ENCODE measurements around the gene PRDX5. TPM values are rescaled to one million over a fixed set of nuclear protein-coding genes. Genes with fewer than 3 reads are reported as not detected.
"Not testable (repeated sequence)": the region's sequence is repeated elsewhere in the genome, so short reads cannot be mapped to it uniquely, and the experiment has no call there.

PRDX5 gene
- total RNA-seq, 2 experiments from 2014 or later = 122 to 132 TPM

GRCh38 chr11:64323373-64323772, 5.5 kb downstream of the PRDX5 start:
- DNase-seq = no peak
- no peaks in the 10 kb centered on the region for H3K9me3 Mint-ChIP-seq
- no peak overlapping the region for H3K4me3 Mint-ChIP-seq
- intact Hi-C loops (cut with micrococcal nuclease) = no loop called here
- no peaks in the 10 kb centered on the region for H3K27me3 Mint-ChIP-seq (ENCODE audit: low read depth)
- H3K4me1 Mint-ChIP-seq (ENCODE audit: low read depth) = peaks cover 17% of the 10 kb centered on the region
- CTCF ChIA-PET = interaction anchor here (0.8 kb wide), 1 partner anchor 10 kb away, joined by 3 read pairs; no protein-coding TSS in a partner anchor
- H3K27ac Mint-ChIP-seq = no peak overlapping the region
- H3K36me3 Mint-ChIP-seq (ENCODE audit: low read depth) = peaks cover 7% of the 10 kb centered on the region

- H3K4me3 Mint-ChIP-seq; intact Hi-C loops (cut with micrococcal nuclease); H3K27me3 Mint-ChIP-seq (ENCODE audit: low read depth); H3K36me3 Mint-ChIP-seq (ENCODE audit: low read depth); H3K27ac Mint-ChIP-seq; H3K9me3 Mint-ChIP-seq; DNase-seq: not testable (repeated sequence)
- CTCF ChIA-PET = interaction anchor here (0.8 kb wide), 1 partner anchor 9 kb away, joined by 3 read pairs; no protein-coding TSS in a partner anchor
- peaks cover 14% of the 10 kb centered on the region for H3K4me1 Mint-ChIP-seq (ENCODE audit: low read depth)
Measured at GRCh38 chr11:64323984-64324383, 6.1 kb downstream of the PRDX5 start.

GRCh38 chr11:64324692-64325469, 7.0 kb downstream of the PRDX5 start:
- H3K9me3 Mint-ChIP-seq = no peaks in the 10 kb centered on the region
- DNase-seq = no peak
- H3K27me3 Mint-ChIP-seq (ENCODE audit: low read depth) = no peaks in the 10 kb centered on the region
- peaks cover 7% of the 10 kb centered on the region for H3K36me3 Mint-ChIP-seq (ENCODE audit: low read depth)
- H3K4me1 Mint-ChIP-seq (ENCODE audit: low read depth) = peaks cover 9% of the 10 kb centered on the region
- H3K4me3 Mint-ChIP-seq = no peak overlapping the region
- no peak overlapping the region for H3K27ac Mint-ChIP-seq
- intact Hi-C loops (cut with micrococcal nuclease) = no loop called here
- CTCF ChIA-PET = interaction anchor here (0.6 to 1.4 kb wide), 3 partner anchors 17 to 473 kb away, joined by 3 to 4 read pairs (median 3); no protein-coding TSS in a partner anchor

GRCh38 chr11:64327375-64327774, 9.5 kb downstream of the PRDX5 start:
- H3K4me3 Mint-ChIP-seq = no peak overlapping the region
- H3K9me3 Mint-ChIP-seq = no peaks in the 10 kb centered on the region
- DNase-seq = no peak
- H3K27ac Mint-ChIP-seq = no peak overlapping the region
- H3K27me3 Mint-ChIP-seq (ENCODE audit: low read depth) = no peaks in the 10 kb centered on the region
- intact Hi-C loops (cut with micrococcal nuclease) = no loop called here
- no peaks in the 10 kb centered on the region for H3K36me3 Mint-ChIP-seq (ENCODE audit: low read depth)
- CTCF ChIA-PET = interaction anchor here (0.5 to 1.4 kb wide), 2 partner anchors 10 to 1599 kb away, joined by 3 to 4 read pairs; partner anchors contain the start of genes PRDX5 and TRMT112
- peaks cover 6% of the 10 kb centered on the region for H3K4me1 Mint-ChIP-seq (ENCODE audit: low read depth)

- CTCF ChIA-PET = interaction anchor here (0.7 to 1.4 kb wide), 2 partner anchors 10 to 18 kb away, joined by 3 to 4 read pairs; partner anchors contain the start of genes PRDX5 and TRMT112
- Mint-ChIP-seq H3K36me3 (ENCODE audit: low read depth) (no peaks in the 10 kb centered on the region), H3K9me3 (no peaks in the 10 kb centered on the region), H3K27ac (no peak overlapping the region), H3K4me1 (ENCODE audit: low read depth) (peaks cover 6% of the 10 kb centered on the region), H3K4me3 (no peak overlapping the region), H3K27me3 (ENCODE audit: low read depth) (no peaks in the 10 kb centered on the region)
- DNase-seq = no peak
- intact Hi-C loops (cut with micrococcal nuclease) = no loop called here
Measured at GRCh38 chr11:64327993-64328392, 10.1 kb downstream of the PRDX5 start.

- intact Hi-C loops (cut with micrococcal nuclease) = loop anchor here (1.0 kb wide), 2 partner anchors 9 to 13 kb away; partner anchors contain the start of genes CCDC88B and PRDX5
- H3K4me1 Mint-ChIP-seq (ENCODE audit: low read depth) = peaks cover 10% of the 10 kb centered on the region
- H3K4me3 Mint-ChIP-seq = no peak overlapping the region
- no peaks in the 10 kb centered on the region for H3K9me3 Mint-ChIP-seq
- H3K27me3 Mint-ChIP-seq (ENCODE audit: low read depth) = no peaks in the 10 kb centered on the region
- CTCF ChIA-PET = interaction anchor here (0.6 to 2.5 kb wide), 8 partner anchors 11 to 126 kb away, joined by 3 to 22 read pairs (median 6); partner anchors contain the start of genes ESRRA, PRDX5 and TRMT112
- no peak overlapping the region for H3K27ac Mint-ChIP-seq
- DNase-seq = no peak
- peaks cover 3% of the 10 kb centered on the region for H3K36me3 Mint-ChIP-seq (ENCODE audit: low read depth)
Measured at GRCh38 chr11:64330888-64331287, 13.0 kb downstream of the PRDX5 start.

- Mint-ChIP-seq H3K27ac (no peak overlapping the region), H3K9me3 (no peaks in the 10 kb centered on the region), H3K4me3 (no peak overlapping the region), H3K27me3 (ENCODE audit: low read depth) (no peaks in the 10 kb centered on the region), H3K4me1 (ENCODE audit: low read depth) (peaks cover 10% of the 10 kb centered on the region), H3K36me3 (ENCODE audit: low read depth) (peaks cover 3% of the 10 kb centered on the region)
- DNase-seq = peak; percentile 82
- CTCF ChIA-PET = interaction anchor here (0.6 to 2.5 kb wide), 13 partner anchors 9 to 127 kb away, joined by 3 to 22 read pairs (median 4); partner anchors contain the start of genes ESRRA, PRDX5 and TRMT112
- intact Hi-C loops (cut with micrococcal nuclease) = loop anchor here (1.0 kb wide), 2 partner anchors 9 to 13 kb away; partner anchors contain the start of genes CCDC88B and PRDX5
Measured at GRCh38 chr11:64331569-64332371, 13.8 kb downstream of the PRDX5 start.

GRCh38 chr11:64333556-64333955, 15.6 kb downstream of the PRDX5 start:
- CTCF ChIA-PET = interaction anchor here (0.7 to 2.5 kb wide), 4 partner anchors 10 to 83 kb away, joined by 3 to 10 read pairs (median 6); partner anchors contain the start of gene PRDX5
- H3K27ac Mint-ChIP-seq = no peak overlapping the region
- no peak overlapping the region for H3K4me3 Mint-ChIP-seq
- no peaks in the 10 kb centered on the region for H3K27me3 Mint-ChIP-seq (ENCODE audit: low read depth)
- intact Hi-C loops (cut with micrococcal nuclease) = no loop called here
- DNase-seq = no peak
- H3K4me1 Mint-ChIP-seq (ENCODE audit: low read depth) = peaks cover 15% of the 10 kb centered on the region
- H3K36me3 Mint-ChIP-seq (ENCODE audit: low read depth) = peaks cover 10% of the 10 kb centered on the region
- no peaks in the 10 kb centered on the region for H3K9me3 Mint-ChIP-seq

GRCh38 chr11:64334764-64335735, 17.1 kb downstream of the PRDX5 start:
- H3K4me1 Mint-ChIP-seq (ENCODE audit: low read depth) = peaks cover 27% of the 10 kb centered on the region
- peak; percentile 48 for DNase-seq
- H3K27ac Mint-ChIP-seq = no peak overlapping the region
- intact Hi-C loops (cut with micrococcal nuclease) = no loop called here
- CTCF ChIA-PET = no interaction called here
- peaks cover 15% of the 10 kb centered on the region for H3K36me3 Mint-ChIP-seq (ENCODE audit: low read depth)
- no peaks in the 10 kb centered on the region for H3K9me3 Mint-ChIP-seq
- H3K4me3 Mint-ChIP-seq = no peak overlapping the region
- no peaks in the 10 kb centered on the region for H3K27me3 Mint-ChIP-seq (ENCODE audit: low read depth)

- intact Hi-C loops (cut with micrococcal nuclease) = no loop called here
- peaks cover 38% of the 10 kb centered on the region for H3K4me1 Mint-ChIP-seq (ENCODE audit: low read depth)
Measured at GRCh38 chr11:64337538-64338249, 19.8 kb downstream of the PRDX5 start.

GRCh38 chr11:64338716-64339115, 20.8 kb downstream of the PRDX5 start:
- H3K4me3 Mint-ChIP-seq = peak overlapping the region; percentile 83
- H3K9me3 Mint-ChIP-seq = no peaks in the 10 kb centered on the region
- H3K36me3 Mint-ChIP-seq (ENCODE audit: low read depth) = peaks cover 20% of the 10 kb centered on the region
- CTCF ChIA-PET = interaction anchor here (0.6 to 0.7 kb wide), 3 partner anchors 17 to 530 kb away, joined by 3 to 5 read pairs (median 4); no protein-coding TSS in a partner anchor
- no peak for DNase-seq
- intact Hi-C loops (cut with micrococcal nuclease) = no loop called here
- peaks cover 38% of the 10 kb centered on the region for H3K4me1 Mint-ChIP-seq (ENCODE audit: low read depth)
- no peaks in the 10 kb centered on the region for H3K27me3 Mint-ChIP-seq (ENCODE audit: low read depth)
- H3K27ac Mint-ChIP-seq = peak overlapping the region; percentile 93

More at GRCh38 chr11:64337538-64338249, 19.8 kb downstream of the PRDX5 start:
- H3K27me3 Mint-ChIP-seq (ENCODE audit: low read depth) = no peaks in the 10 kb centered on the region
- no peak for DNase-seq
- H3K4me3 Mint-ChIP-seq = no peak overlapping the region
- H3K27ac Mint-ChIP-seq = peak overlapping the region; percentile 50
- H3K9me3 Mint-ChIP-seq = no peaks in the 10 kb centered on the region
- peaks cover 20% of the 10 kb centered on the region for H3K36me3 Mint-ChIP-seq (ENCODE audit: low read depth)
- CTCF ChIA-PET = interaction anchor here (0.7 to 1.8 kb wide), 2 partner anchors 20 to 342 kb away, joined by 3 to 4 read pairs; partner anchors contain the start of gene PRDX5

Data from activated naive CD4-positive, alpha-beta T cell treated with anti-CD3 and anti-CD28 coated beads for 36 hours (primary cell).